Esophagus mucosa (tissue), 1 donor: ENCODE results near the gene LARGE1. TPM values are rescaled to one million over a fixed set of nuclear protein-coding genes. Genes with fewer than 3 reads are reported as not detected.

ENCODE experiments used
- ATAC-seq: fragments of 200-7000 bp; cut with Tn5 transposase; one replicate; pipeline ENCODE4 v1.9.1; 2020
- total RNA-seq: library from RNA; stranded (reverse); gene quantifications from one replicate; pipeline ENCODE4 v1.2.4, GENCODE V29; 2023
- donor health status: DM: yes; HTN: yes; CAD: no.

Gene LARGE1
- total RNA-seq, 1 donor from 2014 or later, result 6.2 TPM

- no peak for ATAC-seq
Measured at GRCh38 chr22:33555814-33556522, 364.3 kb downstream of the LARGE1 start.

- ATAC-seq, result no peak
Measured at GRCh38 chr22:33553493-33553892, 366.8 kb downstream of the LARGE1 start.

- no peak for ATAC-seq
Measured at GRCh38 chr22:33544707-33545106, 375.6 kb downstream of the LARGE1 start.

GRCh38 chr22:33542722-33543121, 377.6 kb downstream of the LARGE1 start:
- ATAC-seq, result no peak

GRCh38 chr22:33542153-33542552, 378.1 kb downstream of the LARGE1 start:
- ATAC-seq, result no peak

- ATAC-seq, result no peak
Measured at GRCh38 chr22:33539902-33540751, 380.1 kb downstream of the LARGE1 start.

GRCh38 chr22:33539202-33539901, 380.9 kb downstream of the LARGE1 start:
- ATAC-seq, result no peak

- ATAC-seq, result no peak
Measured at GRCh38 chr22:33538277-33538885, 381.9 kb downstream of the LARGE1 start.

- ATAC-seq, result no peak
Measured at GRCh38 chr22:33537059-33537458, 383.2 kb downstream of the LARGE1 start.

GRCh38 chr22:33535937-33536875, 384.1 kb downstream of the LARGE1 start:
- no peak for ATAC-seq

- no peak for ATAC-seq
Measured at GRCh38 chr22:33529424-33530113, 390.7 kb downstream of the LARGE1 start.

GRCh38 chr22:33528183-33528582, 392.1 kb downstream of the LARGE1 start:
- no peak for ATAC-seq

GRCh38 chr22:33526434-33527107, 393.7 kb downstream of the LARGE1 start:
- no peak for ATAC-seq

GRCh38 chr22:33524511-33525260, 395.6 kb downstream of the LARGE1 start:
- no peak for ATAC-seq

GRCh38 chr22:33521879-33522665, 398.2 kb downstream of the LARGE1 start:
- ATAC-seq, result no peak

- no peak for ATAC-seq
Measured at GRCh38 chr22:33520904-33521780, 399.1 kb downstream of the LARGE1 start.

GRCh38 chr22:33519974-33520903, 400.0 kb downstream of the LARGE1 start:
- ATAC-seq, result no peak
